GM19351 (cell line): ENCODE data around the gene USP10.

Source experiments
- ATAC-seq: cut with Tn5 transposase; IDR thresholded peaks from one replicate; pipeline ENCODE4 v1.9.1; 2021; ENCODE audit warnings: mild to moderate bottlenecking, moderate library complexity; ENCODE audit not compliant: unreplicated experiment

Gene USP10

DNA sequence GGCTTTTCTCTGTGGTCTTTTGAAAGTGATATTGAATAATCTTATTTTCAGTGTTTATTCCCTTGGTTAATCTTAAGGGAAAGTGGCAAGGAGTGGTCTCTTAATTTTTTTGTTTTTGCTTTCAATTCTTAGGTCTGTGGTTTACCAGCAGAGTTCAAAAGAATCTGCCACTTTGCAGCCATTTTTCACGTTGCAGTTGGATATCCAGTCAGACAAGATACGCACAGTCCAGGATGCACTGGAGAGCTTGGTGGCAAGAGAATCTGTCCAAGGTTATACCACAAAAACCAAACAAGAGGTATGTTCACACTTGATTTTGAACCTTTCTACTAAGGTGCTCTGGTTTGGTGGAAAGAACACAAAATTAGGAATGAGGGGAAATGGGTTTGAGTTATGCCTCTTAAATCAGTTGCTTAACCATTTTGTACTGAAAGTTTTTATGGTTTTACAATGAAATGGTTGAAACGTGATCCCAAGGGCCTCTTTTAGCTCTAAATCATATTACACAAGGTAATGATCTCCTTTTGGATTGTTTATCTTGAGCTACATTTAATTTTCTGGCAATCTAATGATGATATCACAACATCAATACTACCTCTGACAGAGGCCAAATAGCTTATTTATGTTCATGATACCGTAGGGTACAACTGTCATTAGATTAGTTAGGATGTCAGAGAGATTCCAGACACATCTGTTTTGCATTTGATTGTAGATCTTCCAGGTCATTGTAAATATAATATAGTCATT lies 68.4 kb downstream of the USP10 start:
- no peak for ATAC-seq

DNA sequence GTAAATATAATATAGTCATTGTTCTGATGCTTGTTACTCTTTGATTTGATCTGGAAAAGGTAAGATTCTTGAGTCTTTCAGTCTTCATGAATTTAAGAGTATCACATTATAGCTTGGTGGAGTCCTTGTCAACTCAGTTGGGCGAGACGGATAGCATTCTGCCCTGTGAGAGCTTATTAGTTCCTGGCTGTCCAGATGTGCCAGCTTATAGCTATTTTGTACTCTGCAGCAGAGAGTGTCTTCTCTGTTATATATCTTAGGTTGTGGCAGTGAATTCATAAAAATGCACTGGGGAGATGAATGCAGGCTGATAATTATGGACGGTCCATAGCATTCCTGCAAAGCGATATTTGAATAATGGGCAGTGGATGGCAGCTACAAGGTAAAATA lies 69.0 kb downstream of the USP10 start:
- no peak for ATAC-seq

DNA sequence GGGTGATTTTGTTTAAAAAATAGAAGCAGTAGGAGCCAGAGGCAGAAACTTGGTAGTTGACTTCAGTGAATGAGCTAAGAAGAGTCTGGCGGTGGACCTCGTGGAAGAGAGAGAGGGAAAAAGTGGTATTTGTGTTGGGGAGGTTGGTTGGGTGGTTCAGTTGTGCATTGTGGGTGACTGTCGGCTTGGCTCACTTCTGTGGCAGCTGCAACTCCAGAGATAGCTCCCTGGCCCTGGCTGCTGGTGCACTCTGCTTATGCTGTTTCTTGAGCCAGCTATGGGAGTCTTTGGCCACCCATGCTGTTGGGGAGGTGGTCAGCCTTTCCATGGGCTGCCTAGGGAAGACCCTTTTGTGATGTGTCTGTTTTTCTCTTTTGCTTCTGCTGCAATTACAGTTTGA lies 69.6 kb downstream of the USP10 start:
- ATAC-seq: no peak

DNA sequence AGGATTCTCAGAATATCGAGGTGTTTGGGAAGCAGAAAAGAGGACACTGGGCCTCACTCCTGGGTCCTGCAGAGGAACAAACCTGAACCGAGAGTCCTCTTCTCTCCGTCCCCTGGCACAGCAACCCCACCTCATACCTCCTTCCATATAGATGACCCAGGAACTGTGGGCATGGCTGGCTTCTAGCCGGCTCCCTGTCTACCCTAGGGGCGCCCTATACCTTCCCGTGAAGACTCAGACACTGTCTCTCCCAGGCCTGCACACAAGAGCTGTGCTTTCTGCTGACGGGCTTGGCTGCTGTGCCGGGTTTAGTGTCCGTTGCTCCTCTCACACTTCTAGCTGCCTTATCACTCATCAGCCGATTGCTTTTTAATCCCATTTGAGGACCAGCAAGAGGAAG lies 73.5 kb downstream of the USP10 start:
- no peak for ATAC-seq

DNA sequence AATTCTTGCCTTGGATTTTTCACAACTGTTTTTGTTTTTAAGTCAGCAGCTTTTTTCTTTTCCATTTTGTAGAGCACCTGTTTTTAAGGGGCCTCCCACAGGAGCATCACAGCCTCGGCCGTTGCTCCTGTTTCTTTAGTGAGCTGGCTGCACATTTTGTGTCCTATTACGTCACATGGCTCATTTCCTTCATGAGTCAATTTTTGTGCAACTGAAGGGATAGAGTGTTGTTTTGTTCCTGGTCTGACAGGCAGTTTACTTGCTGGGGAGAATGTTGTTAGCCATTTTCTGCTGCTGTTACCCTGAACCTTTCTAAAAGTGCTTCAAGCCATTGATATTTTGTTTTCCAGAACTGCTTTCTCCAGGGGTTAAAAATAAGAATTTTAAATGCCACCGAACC lies 75.0 kb downstream of the USP10 start:
- ATAC-seq: no peak

DNA sequence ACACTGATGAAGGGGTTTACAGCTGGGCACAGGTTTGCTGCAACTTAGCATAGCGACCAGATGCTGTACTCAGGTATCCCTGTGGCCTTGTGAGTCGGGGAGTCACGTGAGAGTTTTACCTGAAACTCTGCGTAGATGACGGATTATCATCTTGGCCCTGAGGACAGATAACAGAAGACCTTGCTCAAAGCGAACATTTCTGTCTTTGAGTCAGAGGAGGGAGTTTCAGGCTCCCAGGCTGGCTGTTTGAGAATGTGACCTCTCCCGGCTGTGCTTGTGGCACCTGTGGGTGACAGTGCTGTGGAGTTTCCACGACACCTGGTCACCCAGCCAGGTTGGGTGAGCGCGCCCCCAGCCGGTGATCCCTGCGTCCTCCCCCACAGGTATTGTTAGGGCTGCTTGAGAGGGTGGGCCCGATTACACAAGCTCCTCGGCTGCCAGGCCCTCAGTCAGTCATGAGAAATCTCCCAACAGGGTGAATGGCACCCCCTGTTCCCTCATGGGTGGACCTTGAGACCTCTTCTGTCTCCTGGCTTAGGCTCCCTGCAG lies 75.5 kb downstream of the USP10 start:
- ATAC-seq: no peak

DNA sequence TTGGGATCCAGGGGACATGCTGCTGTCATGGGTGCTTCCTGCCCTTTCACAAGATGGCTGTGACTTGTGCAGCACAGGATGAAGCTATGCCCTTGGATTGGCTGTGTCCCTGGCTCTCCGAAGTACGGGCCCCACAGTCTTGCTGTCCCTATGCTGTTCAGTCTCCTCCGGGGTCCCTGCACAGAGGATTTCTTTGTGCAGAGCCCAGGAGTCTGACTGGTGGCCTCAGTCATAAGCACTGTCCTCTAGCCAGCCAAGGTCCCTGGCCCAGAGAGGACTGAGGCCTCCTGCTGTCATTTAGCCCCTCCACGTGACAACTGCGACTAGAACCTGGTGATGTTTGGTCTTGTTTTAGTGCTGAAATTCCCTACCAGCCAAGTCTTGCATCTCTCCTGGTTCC lies 77.6 kb downstream of the USP10 start:
- ATAC-seq: no peak

DNA sequence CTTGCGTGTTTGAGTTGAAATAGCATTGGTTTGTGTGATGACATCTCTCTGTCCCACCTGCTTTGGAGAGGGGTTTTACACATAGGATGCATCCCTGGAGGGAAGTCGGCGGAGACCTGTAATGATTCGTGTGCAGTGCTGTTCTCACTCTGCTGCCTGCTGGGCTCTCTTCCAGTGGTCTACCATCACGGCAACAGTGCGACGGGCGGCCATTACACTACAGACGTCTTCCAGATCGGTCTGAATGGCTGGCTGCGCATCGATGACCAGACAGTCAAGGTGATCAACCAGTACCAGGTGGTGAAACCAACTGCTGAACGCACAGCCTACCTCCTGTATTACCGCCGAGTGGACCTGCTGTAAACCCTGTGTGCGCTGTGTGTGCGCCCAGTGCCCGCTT lies 78.9 kb downstream of the USP10 start:
- ATAC-seq: no peak

DNA sequence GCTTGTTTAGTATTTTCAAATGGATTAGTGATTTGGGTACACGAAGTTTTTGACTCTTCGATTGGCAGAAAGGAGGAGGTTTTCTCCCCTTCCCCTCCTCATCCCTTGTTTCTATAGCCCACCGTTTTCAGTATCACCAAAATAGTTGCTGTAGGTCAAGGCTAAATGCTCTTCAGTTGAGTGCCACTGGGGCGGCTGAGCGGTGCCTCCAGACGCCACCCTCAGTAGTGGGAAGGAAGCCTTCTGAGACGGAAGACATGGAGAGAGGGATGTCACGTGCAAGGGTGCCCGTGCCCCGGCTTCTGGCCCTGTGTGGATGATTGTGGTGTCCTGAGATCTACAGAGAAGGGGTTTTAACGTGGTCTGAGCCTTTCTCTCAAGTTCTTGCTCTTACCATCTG lies 80.3 kb downstream of the USP10 start:
- no peak for ATAC-seq

DNA sequence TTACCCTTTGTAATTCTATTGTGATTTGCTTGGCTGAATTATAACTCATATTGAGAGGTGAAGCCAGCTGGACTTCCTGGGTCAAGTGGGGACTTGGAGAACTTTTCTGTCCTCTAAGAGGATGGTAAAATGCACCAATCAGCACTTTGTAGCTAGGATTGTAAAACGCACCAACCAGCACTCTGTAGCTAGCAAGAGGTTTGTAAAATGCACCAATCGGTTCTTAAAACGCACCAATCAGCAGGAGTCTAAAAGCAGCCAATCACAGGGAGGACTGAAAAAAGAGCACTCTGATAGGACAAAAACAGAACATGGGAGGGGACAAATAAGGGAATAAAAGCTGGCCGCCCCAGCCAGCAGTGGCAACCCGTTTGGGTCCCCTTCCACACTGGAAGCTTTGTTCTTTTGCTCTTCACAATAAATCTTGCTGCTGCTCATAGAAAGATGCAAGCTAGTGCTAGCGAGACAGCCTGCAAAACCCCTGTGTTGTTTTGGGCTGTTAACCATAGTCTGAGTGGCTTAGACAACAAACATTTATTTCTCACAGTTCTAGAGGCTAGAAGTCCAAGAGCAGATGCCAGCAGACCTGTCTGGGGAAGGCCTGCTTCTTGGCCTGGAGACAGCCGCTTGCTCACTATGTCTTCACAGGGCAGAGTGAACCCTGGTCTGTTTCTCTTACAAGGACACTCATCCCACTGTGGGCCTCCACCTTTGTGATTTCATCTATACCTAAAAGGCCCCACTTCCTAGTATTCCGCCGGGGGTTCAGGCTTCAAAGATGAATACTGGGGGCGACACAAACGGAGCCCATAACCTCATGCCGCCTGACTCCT lies 81.0 kb downstream of the USP10 start:
- no peak for ATAC-seq

DNA sequence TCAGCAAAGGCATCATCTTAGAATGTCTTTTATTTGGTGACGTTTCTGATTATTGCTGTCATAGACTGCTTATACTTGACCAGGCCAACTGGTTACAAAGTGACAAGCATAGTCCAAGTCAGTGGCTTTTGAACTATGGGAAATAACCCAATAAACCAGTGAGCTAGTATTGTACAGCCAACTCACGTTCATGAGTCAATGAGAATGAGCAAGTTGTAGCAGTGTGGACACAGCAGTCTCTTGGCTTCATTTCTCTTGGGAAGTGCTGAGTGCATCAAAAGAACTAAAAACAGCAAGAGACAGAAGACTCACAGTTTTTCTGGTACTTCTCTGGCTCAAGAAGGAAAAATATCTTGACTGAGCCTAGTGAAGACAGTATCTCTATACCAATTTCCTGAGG lies 83.0 kb downstream of the USP10 start:
- ATAC-seq: no peak

DNA sequence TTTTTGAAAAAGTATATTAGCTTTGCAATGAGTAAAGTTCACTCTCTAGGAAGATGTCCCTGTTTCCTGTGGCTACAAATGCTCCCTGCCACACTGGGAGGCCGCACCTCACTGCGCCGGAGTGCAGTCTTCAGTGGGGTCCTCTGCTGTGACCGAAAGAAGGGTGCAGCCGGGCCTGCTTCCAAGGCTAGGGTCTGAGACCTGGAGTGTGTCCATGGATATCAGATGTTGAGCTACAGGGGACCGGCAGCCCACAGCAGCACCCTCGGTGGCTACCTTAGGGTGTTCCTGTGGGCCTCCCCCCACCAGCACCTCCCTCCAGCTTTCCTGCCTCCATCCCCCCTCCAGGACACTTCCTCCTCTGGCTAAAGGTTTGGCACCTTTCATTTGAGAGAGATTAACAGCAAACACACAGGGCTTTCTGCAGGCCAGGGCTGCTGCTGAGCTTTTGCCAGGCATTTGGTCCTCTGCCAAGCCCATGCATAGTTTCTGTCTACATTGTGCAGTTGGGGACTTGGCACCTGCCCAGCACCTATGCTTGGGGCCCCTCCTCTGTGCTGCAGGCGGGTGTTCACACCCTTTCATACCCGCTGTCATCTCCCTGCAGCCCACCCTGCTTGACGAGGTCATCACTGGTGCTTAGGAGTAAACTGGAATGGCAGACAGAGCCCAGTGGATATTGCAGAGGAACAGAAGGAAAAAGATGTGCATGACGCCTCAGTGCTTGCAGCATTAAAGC lies 86.2 kb downstream of the USP10 start:
- ATAC-seq: no peak

DNA sequence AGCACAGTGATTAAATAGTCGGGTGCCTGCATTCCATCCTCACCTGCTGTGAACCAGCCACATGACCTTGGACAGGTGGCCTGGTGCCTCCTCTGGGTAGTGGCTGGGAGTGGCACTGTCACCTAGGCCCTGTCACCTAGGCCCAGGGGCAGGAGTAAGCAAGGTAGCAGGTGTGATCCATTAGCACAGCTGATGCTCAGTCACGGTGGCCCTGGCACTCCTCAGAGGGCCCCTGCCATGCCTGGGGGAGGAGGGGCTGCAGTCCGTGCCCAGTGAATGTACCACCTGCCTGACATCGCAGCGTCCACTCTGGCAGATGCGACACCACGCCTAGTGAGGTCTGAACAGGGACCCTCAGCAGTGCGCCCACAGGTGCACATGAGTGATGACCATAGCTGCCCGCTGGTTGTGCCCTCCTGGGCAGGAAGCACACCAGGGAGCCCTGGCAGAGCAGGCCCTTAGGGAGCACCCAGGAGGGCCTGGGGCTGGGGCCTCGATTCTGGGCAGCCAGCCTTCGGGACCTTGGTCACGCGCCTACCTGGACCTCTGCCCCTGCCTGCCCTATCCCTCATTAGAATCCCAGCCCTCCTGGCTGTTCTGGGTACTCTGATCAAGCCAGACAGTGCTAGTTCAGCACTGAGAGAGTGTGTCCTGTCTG lies 86.9 kb downstream of the USP10 start:
- no peak for ATAC-seq

DNA sequence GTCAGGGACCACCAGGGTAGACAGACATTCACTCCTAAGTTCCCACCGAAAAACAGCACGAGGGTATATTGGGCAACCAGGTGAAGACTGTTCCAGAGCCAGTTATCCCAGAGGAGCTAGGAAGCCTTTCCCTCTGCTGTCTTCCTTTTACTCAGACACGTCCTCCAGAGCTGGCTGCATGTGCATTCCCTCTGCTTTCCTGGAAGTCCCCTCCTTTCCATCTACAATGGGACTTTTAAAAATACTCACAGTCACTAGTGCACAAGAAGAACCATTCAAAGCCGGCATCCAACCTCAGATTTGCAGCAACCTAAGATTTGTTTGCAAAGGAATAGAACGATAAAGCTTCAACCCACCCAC lies 87.4 kb downstream of the USP10 start:
- no peak for ATAC-seq

DNA sequence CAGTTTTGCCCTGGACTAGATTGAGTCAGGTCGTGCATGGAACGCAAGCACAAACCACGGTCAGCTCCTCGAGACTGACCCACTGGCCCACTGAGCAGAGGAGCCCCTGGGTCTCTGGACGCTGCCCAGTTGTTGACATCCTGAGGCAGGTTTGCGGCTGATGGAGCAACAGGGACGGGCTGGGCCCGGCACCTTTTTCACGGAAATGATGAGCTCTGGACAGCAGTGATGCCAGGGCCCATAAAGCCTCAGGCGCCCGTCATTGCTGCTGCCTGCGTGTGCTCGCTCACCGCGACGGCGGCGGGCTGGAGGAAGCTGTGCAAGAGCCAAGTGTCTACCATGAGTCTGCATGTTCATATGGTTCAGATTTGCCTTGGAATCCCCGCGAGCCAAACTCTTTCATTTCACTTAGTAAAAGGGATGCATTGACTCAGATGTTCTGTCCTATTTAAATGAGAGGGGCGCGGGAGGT lies 89.2 kb downstream of the USP10 start:
- no peak for ATAC-seq

DNA sequence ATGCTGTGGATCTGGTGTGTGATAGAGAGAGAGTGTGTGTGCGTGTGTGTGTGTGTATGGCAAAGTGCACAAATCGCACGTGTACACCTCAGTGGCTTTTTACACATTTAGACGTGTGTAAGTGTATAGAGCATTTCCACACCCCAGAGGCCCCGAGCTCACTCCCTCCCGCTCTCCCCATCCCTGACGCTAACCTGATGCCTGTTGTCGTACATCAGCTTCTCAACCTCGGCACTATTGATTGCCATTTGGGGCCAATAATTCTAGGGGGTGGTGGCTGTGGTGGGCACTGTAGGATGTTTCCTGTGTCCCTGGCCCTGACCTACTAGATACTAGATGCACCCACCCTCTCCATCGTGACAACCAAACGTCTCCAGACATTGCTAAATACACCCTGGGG lies 89.6 kb downstream of the USP10 start:
- ATAC-seq: no peak

DNA sequence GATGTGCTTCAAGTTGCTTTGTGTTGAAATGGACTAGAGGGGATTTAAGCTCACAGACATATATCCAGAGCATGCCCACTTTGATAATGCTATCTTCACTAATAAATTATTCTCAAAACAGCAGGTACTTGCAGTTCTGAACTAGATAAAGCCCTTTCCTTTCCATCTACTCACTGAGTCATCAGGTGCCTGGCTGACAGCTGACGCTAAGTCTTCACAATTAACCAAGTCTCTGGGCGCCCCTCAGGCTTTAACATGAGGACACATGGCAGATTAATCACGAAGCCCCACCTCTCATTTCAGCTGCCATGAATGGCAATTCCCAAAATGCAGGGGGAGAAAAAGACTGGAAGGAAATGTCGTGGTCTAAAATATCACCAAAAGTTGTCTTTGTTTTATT lies 90.5 kb downstream of the USP10 start:
- no peak for ATAC-seq

DNA sequence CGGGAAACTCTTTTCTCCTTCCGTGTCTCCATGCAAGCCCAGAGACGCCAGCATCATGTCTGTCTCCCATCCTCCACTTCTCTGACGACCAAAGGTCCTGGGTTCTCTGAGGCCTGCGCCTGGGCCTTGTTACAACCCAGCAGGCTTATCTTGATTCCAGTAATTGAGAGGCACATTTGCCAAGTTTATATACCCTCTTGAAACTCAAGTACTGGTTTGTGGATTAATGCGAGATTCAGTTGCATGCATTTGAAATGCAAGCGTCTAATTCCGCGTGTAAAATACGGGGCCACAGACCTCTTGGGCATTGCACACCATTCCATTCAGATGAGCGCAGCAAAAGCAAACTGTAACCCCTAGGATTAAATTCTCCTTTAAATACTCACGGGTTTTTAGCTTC lies 91.3 kb downstream of the USP10 start:
- ATAC-seq: no peak

DNA sequence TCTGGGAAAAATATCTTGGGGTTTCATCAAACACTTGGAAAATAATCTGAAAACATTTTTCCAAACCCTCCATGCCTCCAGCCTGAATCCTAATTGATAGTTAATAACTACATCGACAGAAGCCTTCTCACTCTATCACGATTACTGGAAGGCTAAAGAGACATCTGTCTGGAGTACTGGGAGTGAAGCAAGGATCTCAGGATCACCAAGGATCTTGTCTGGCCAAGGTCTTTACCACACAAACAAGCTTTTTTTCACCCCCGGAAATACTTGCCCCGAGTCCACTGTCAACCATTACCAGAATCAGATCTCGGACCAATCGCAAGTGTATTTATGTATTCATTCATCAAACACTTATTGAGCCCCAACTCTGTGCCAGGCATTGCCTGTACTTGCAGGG lies 91.7 kb downstream of the USP10 start:
- no peak for ATAC-seq

DNA sequence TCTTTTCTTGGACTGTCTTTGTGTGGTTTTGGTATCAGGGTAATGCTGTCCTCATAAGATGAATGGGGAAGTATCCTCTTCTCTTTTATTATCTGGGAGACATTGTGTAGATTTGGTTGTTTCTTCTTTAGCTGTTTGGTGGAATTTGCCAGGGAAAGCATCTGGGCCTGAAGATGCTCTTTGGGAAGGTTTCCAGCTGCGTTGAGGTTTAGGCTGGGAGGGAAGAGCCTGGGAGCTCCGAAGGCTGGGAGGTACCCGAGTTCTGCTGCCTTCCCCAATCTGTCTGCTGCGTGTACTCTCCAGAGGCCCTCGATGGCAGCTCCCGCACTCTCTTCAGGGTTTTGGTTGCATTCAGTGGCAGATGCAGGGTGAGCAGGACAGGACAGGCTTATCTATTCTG lies 94.4 kb downstream of the USP10 start:
- no peak for ATAC-seq

DNA sequence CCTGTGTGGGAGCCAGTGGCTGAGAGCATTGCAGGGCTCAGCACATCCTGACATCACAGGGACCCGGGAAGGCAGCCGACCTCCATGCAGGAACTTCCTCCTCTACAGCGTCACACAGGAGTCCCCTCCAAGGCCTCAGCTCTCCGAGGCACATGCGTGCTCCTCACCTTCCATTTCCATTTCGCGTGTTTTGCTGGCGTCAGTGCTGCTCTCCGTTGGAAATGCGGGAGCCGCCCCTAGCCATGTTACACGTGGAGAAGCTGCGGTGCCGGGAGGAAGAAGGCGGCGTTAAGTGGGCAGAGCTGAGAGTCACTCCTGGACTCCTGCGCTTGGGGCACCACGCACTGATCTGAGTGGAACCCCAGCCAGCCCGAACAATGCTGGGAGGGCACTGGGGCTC lies 94.8 kb downstream of the USP10 start:
- no peak for ATAC-seq
